GM12878 (cell line): ENCODE data around the gene FBRSL1. TPM values are rescaled to one million over a fixed set of nuclear protein-coding genes. Genes with fewer than 3 reads are reported as not detected.

Source experiments
- ATAC-seq: fragments of 200-7000 bp; cut with Tn5 transposase; 3 replicates; pipeline ENCODE4 v1.9.1; 2020; ENCODE audit warnings: mild to moderate bottlenecking, moderate library complexity
- BruUV-seq: library from RNA; stranded (reverse); fragments of 400-500 nt; replicated peaks from 2 replicates; lab custom pipeline; 2021; lab: Mats Ljungman, UMichigan
- CTCF ChIA-PET: fragments of 300-600 bp; sonication (Branson Sonifier 250); formaldehyde crosslinking; extraction: SDS; loops from one replicate; lab custom pipeline; 2021; ENCODE audit warnings: inconsistent platforms; lab: Yijun Ruan, JAX
- POLR2A ChIA-PET: fragments of 350-600 bp; formaldehyde crosslinking; extraction: SDS; loops from one replicate; lab custom pipeline; 2021; ENCODE audit warnings: inconsistent platforms; lab: Charles Lee
- RAD21 ChIA-PET: fragments of 300-600 bp; sonication (Branson Sonifier 250); formaldehyde crosslinking; loops from one replicate; lab custom pipeline; 2023; ENCODE audit warnings: antibody characterized with exemption; ENCODE audit not compliant: unreplicated experiment; lab: Charles Lee
- SMC1A ChIA-PET: fragments of 300-600 bp; sonication (Branson Sonifier 250); formaldehyde crosslinking; loops from one replicate; lab custom pipeline; 2023; ENCODE audit not compliant: unreplicated experiment, uncharacterized antibody; lab: Charles Lee
- DNase-seq: peaks from one replicate; pipeline ENCODE4 v3.0.0-alpha.2; 2011; ENCODE audit warnings: low read depth, low spot score
- FAIRE-seq: peaks from 3 replicates; lab custom pipeline; 2011; peaks lifted over from hg19 to GRCh38; lab: Jason Lieb, UNC
- H2AFZ ChIP-seq: 2 replicates; pipeline ENCODE4 v1.6.0; 2011; ENCODE audit warnings: low read depth, low read length, control low read depth; ENCODE audit not compliant: control insufficient read depth
- H3K27ac ChIP-seq: 2 replicates; pipeline ENCODE4 v1.5.1; 2011; ENCODE audit warnings: control low read depth; ENCODE audit not compliant: control insufficient read depth, insufficient read depth
- H3K27me3 ChIP-seq, 2 experiments: replicated peaks in 1 of 2; 2 replicates each; pipeline versions ENCODE4 v1.6.0 to v1.6.1; 2011; ENCODE audit warnings: low read length in 1 of 2; ENCODE audit not compliant: control insufficient read depth in 2 of 2, insufficient read depth in 2 of 2
- H3K36me3 ChIP-seq, 2 experiments: 2 replicates each; pipeline ENCODE4 v1.5.1; 2011; ENCODE audit warnings: low read length in 1 of 2; ENCODE audit not compliant: control insufficient read depth in 2 of 2, insufficient read depth in 2 of 2
- H3K4me1 ChIP-seq: 2 replicates; pipeline ENCODE4 v1.6.1; 2011; ENCODE audit warnings: mild to moderate bottlenecking, low read length, moderate library complexity, mixed read lengths; ENCODE audit not compliant: control insufficient read depth, insufficient read depth
- H3K4me2 ChIP-seq: 2 replicates; pipeline ENCODE4 v1.6.0; 2011; ENCODE audit warnings: control low read depth; ENCODE audit not compliant: control insufficient read depth, insufficient read depth
- H3K4me3 ChIP-seq: fragments of 200-600 bp; sonication (generic); 2 replicates; pipeline ENCODE4 v1.5.1; 2016
- H3K79me2 ChIP-seq: 2 replicates; pipeline ENCODE4 v1.6.0; 2011; ENCODE audit warnings: low read length; ENCODE audit not compliant: control insufficient read depth, insufficient read depth
- H3K9ac ChIP-seq: 2 replicates; pipeline ENCODE4 v1.8.0; 2011; ENCODE audit warnings: low read length, control low read depth, mixed read lengths; ENCODE audit not compliant: control insufficient read depth, insufficient read depth
- H3K9me3 ChIP-seq: replicated peaks from 3 replicates; pipeline ENCODE4 v1.5.1; 2011; ENCODE audit warnings: mild to moderate bottlenecking, low read length; ENCODE audit not compliant: control insufficient read depth, insufficient read depth
- H4K20me1 ChIP-seq: 2 replicates; pipeline ENCODE4 v1.6.0; 2011; ENCODE audit not compliant: control insufficient read depth, insufficient read depth
- ATF3 ChIP-seq: IDR thresholded peaks from 2 replicates; pipeline ENCODE4 v1.6.1; 2011; ENCODE audit warnings: low read depth, mild to moderate bottlenecking, low read length, moderate library complexity, borderline replicate concordance; ENCODE audit errors: extremely low read depth
- ATF7 ChIP-seq: fragments of 450-650 bp; IDR thresholded peaks from 2 replicates; pipeline ENCODE4 v1.6.1; 2016; ENCODE audit warnings: low read depth, mild to moderate bottlenecking
- BCL3 ChIP-seq: IDR thresholded peaks from 2 replicates; pipeline ENCODE4 v1.6.1; 2011; ENCODE audit warnings: borderline replicate concordance, low read depth, mild to moderate bottlenecking, moderate library complexity, low read length; ENCODE audit not compliant: insufficient read depth, poor library complexity, severe bottlenecking
- CREM ChIP-seq: IDR thresholded peaks from 2 replicates; pipeline ENCODE4 v1.6.1; 2014; ENCODE audit warnings: antibody characterized with exemption, low read depth
- HDAC6 ChIP-seq: fragments of 200-600 bp; sonication (generic); IDR thresholded peaks from one replicate; pipeline ENCODE4 v1.8.0; 2017; ENCODE audit warnings: antibody characterized with exemption; ENCODE audit not compliant: unreplicated experiment
- HDGF ChIP-seq: fragments of 450-650 bp; IDR thresholded peaks from 2 replicates; pipeline ENCODE4 v1.6.1; 2016; ENCODE audit warnings: antibody characterized with exemption
- JUND ChIP-seq: IDR thresholded peaks from 2 replicates; pipeline ENCODE4 v1.6.1; 2012; ENCODE audit warnings: low read depth, mild to moderate bottlenecking, low read length, improper control_type of control experiment, moderate library complexity
- MAX ChIP-seq: IDR thresholded peaks from 2 replicates; pipeline ENCODE4 v1.6.1; 2012; ENCODE audit warnings: low read depth, low read length, improper control_type of control experiment
- NFYB ChIP-seq: IDR thresholded peaks from 2 replicates; pipeline ENCODE4 v1.6.1; 2011; ENCODE audit warnings: low read depth, mild to moderate bottlenecking, low read length, improper control_type of control experiment, moderate library complexity; ENCODE audit not compliant: insufficient read depth
- POU2F2 ChIP-seq: IDR thresholded peaks from 3 replicates; pipeline ENCODE4 v1.6.1; 2011; ENCODE audit warnings: low read depth, mild to moderate bottlenecking, low read length, borderline replicate concordance
- RCOR1 ChIP-seq: conservative IDR thresholded peaks from 2 replicates; pipeline ENCODE4 v1.6.1; 2012; ENCODE audit warnings: low read depth, low read length, improper control_type of control experiment
- SMAD1 ChIP-seq: fragments of 450-650 bp; IDR thresholded peaks from 2 replicates; pipeline ENCODE4 v1.6.1; 2018; ENCODE audit warnings: mild to moderate bottlenecking, low read depth; ENCODE audit not compliant: partially characterized antibody
- ZBTB40 ChIP-seq: fragments of 450-650 bp; IDR thresholded peaks from 2 replicates; pipeline ENCODE4 v1.6.1; 2016; ENCODE audit warnings: mild to moderate bottlenecking, moderate library complexity, borderline replicate concordance
- WGBS: methylation state at CpG from one replicate; pipeline ENCODE4 v1.1.6; 2016; ENCODE audit warnings: low lambda C conversion rate; ENCODE audit not compliant: insufficient replicate concordance, insufficient coverage; ENCODE audit errors: missing lambda C conversion rate; 5-methylcytosine and 5-hydroxymethylcytosine counted together
- in situ Hi-C: fragments of 300-500 bp; cut with MboI; formaldehyde crosslinking; loops from 9 replicates; pipeline ENCODE4 v1.14.3; 2018; ENCODE audit warnings: mixed read lengths
- intact Hi-C: fragments of 100-400 bp; cut with micrococcal nuclease; formaldehyde crosslinking; loops from one replicate; pipeline ENCODE4 v1.14.2; 2022; ENCODE audit not compliant: unreplicated experiment
- polyA plus RNA-seq, 11 experiments: library from polyadenylated mRNA; depleted of rRNA in 4 of 11; unstranded in 6 of 11; stranded (reverse) in 5 of 11; fragments of >200 nt; fragmentation: Nextera tagmentation in 4 of 11; fragmentation: Illumina TruSeq in 1 of 11; extraction: Ambion mirVana in 4 of 11; extraction: Trizol in 1 of 11; gene quantifications; 1 replicate in 1 of 11; 2 replicates in 10 of 11; pipeline versions ENCODE4 v1.2.1 to v1.2.3, GENCODE V29; 2011 to 2016; ENCODE audit warnings: inconsistent platforms in 2 of 11, missing spikeins in 2 of 11, low read depth in 1 of 11
- total RNA-seq, 4 experiments: library from RNA; depleted of rRNA in 3 of 4; stranded (reverse); fragments of >200 nt in 3 of 4; fragmentation: Illumina TruSeq in 1 of 4; extraction: Trizol in 1 of 4; gene quantifications; 2 replicates each; pipeline versions ENCODE4 v1.2.1 to v1.2.3, GENCODE V29; 2013 to 2021

Gene FBRSL1
- total and polyA plus RNA-seq, 10 of the 15 experiments (the other 5 are each of a cell fraction or from before 2014, with no cell fraction given) = 0.19 to 55.1 (median 4.1) TPM

- no peaks in the 10 kb centered on the region for H3K9me3 ChIP-seq
- FAIRE-seq = no peak
- H3K4me2 ChIP-seq = no peak overlapping the region
- H3K4me1 ChIP-seq = no peaks in the 10 kb centered on the region; the same call in 1 of the 2 replicates
- H3K9ac ChIP-seq = no peak overlapping the region
- no peaks in the 10 kb centered on the region; a peak in 1 of 4 replicates for H3K36me3 ChIP-seq
- intact Hi-C loops = no loop called here
- SMC1A ChIA-PET = interaction anchor here (0.5 kb wide), 1 partner anchor 88 kb away, joined by 3 read pairs; no protein-coding TSS in a partner anchor
- no peak overlapping the region for H2AFZ ChIP-seq
- ATAC-seq = no peak
- H3K27ac ChIP-seq = no peak overlapping the region
- DNase-seq = no peak
- no peaks in the 10 kb centered on the region for H3K79me2 ChIP-seq
- no peaks in the 10 kb centered on the region for H3K27me3 ChIP-seq
- no TSS peak for BruUV-seq
- no peaks in the 10 kb centered on the region; the same call in 1 of the 2 replicates for H4K20me1 ChIP-seq
- H3K4me3 ChIP-seq = no peak overlapping the region
- POLR2A ChIA-PET = no interaction called here
- RAD21 ChIA-PET = interaction anchor here (1.4 to 3.3 kb wide), 2 partner anchors 90 to 110 kb away, joined by 3 to 23 read pairs; no protein-coding TSS in a partner anchor
- 89% methylated on average over 30 of the region's 43 CpGs for WGBS
- in situ Hi-C loops = no loop called here
- CTCF ChIA-PET = interaction anchor here (0.7 kb wide), 1 partner anchor 111 kb away, joined by 3 read pairs; no protein-coding TSS in a partner anchor
- TF ChIP-seq ATF3 = no peak
- TF ChIP-seq HDAC6 = no peak
- no peak for TF ChIP-seq ZBTB40
- no peak for TF ChIP-seq HDGF
- no peak for TF ChIP-seq POU2F2
- TF ChIP-seq CREM = no peak
- no peak for TF ChIP-seq RCOR1
- no peak for TF ChIP-seq MAX
- TF ChIP-seq SMAD1 = no peak
- TF ChIP-seq NFYB = no peak
- no peak for TF ChIP-seq JUND
- TF ChIP-seq BCL3 = no peak
- no peak for TF ChIP-seq ATF7
Measured at GRCh38 chr12:132525011-132525832, 35.3 kb downstream of the FBRSL1 start.
